ENCODE results near the gene SNRNP200.

SNRNP200 gene

DNA sequence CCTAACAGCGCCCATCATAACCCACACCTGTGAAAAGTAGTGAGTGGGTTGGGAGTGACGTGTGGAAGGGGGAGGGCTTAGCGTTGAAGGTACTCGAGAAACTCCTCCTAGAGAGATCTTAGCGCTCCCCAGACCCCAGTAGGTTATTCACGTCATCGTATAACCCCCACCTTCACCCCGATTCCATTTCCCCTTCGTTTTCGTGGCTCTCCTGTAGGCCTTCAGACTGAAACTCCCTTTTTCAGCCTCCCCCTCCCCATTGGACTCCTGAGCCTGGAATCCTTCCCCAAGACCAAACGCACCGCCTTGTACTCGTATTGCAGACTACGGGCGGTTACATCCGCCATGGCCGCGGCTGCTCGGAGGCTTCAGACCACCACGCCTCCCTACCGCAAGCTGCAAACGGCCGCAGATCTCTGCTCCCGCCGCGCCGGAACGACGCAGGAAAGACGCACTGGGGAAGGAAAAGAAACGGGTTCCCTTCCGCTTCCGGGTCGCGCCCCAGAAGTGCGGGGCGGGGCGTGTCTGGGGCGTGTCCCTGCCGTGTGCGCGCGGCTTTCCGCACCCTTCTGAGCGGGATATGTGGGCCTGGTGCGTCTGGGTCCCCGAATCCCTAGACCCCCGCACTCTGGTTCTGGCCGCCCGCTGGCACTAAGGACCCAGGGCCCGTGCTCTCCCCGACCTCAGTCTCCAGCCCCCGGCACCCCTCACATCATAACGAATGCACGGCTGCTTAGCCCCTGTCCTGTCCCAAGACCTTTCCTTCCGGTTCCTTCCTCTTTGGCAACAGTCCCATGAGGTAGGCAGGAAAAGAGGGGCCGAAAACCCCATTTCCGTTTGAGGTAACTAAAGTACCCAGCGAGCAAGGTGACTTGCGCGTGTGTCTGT, at the start of gene SNRNP200:
Gene SNRNP200, minus strand, starts transcription at position 456 of the 888 bp plus-strand sequence. Its CDS starts 109 bp downstream, at position 347.
- peak; percentile 96 for DNase-seq

DNA sequence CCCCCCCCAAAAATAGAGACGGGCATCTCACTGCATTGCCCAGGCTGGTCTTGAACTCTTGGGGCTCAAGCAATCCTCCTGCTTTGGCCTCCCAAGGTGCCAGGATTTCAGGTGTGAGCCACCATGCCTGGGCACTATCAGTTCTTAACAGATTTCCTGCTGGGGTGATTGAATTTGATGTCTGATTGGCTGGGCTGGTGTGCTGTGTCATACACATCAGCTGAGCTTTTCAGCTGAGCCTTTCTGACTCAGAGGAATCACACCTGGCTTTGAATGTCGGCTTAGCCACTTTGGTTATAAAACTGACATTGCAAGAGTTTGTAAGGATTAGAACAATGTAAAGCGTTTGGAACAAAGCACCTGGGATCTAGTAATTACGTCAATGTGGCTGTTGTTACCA, 49.1 kb upstream of the SNRNP200 start:
- DNase-seq, result no peak

DNA sequence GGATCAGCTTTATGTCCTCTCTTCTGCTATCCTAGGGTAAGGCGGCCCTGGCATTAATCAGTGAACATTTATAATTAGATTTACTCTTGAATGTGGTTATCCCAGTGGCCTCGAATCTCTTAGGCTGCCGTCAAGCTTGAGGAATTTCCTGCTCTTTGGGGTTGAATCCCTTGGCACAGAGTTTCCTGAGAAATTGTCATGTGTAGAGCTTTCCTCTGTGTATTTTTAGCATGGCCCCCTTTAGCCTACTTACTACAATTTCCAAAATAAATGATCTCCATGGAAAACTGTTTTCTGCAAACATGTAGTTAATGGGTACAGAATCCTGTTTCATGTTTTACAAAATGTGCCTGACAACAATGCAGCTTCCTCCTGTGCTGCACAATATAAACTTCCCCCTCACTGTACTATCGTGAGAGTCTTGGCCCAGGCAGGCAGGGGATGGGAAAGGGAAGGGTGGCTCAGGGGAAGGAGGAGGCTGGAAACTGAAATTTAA, 48.3 kb upstream of the SNRNP200 start:
- no peak for DNase-seq

DNA sequence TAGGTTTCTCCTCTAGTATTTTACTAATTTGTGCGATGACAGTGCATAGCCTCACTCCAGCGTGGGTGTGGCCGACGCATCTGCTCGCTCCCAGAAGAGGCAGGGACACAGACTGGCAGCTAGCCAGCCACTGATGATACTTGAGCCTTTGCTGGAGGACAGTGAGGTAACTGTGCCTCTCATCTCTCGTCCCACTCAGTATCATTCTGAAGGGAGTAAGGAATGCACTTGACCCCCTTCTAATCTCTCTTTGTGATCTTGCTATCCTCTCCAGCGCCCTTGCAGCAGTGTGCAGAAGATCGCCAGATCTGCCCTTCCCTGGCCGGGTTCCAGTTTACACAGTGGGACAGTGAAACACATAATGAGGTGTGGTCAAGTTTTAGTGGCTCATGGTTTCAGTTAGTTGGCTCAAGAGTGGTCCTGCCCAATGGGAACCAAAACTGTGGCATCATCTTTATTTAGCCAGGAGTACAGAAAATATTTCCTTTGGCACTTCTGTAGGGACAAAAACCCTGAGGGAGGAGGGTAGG, 47.8 kb upstream of the SNRNP200 start:
- DNase-seq, result no peak

DNA sequence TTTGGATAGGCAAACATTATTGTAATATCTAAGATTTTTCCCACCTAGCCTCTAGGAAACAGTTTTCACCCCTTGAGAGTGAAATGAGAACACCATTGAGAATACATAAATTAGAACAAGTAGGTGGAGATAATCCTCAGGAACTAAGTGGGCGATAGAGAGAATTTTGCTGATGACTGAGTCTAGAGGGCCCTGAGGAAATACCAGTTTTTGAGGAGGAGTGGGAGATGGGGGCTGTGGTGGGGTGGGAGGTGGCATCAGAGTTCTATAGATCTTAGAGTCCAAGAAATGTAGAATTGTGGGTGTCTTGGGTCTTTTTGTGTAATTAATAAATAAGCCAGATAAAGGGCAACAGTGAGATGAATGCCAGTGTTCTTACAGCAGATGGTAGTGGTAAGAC, 42.0 kb upstream of the SNRNP200 start:
- no peak for DNase-seq

DNA sequence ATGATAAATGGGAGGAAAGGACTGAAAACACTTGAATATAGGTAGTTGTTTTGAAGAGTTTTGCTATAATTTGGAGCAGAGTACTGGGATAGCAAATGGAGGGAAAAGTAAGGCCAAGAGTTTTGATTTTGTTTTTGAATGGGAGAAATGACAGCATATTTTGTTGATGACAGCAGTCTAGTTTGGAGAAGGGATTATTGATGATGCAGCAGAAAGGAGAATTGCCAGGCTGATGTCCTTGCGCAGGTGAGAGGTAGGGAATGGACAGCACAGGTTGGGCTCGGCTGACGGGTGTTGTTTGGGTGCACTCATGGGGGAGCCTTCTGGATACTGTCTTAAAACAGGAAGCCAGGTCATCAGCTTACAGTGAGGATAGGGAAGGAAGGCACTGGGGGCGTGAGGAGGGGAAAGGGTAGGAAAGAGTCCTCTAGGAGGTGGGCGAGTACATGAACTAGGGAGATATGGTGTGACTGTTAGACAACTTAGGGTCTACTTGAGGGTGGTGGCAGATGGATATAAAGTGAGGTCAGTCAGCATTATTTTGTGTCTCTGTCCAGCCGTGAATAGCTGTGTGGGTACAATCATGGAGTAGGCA, 40.6 kb upstream of the SNRNP200 start:
- DNase-seq, result no peak

DNA sequence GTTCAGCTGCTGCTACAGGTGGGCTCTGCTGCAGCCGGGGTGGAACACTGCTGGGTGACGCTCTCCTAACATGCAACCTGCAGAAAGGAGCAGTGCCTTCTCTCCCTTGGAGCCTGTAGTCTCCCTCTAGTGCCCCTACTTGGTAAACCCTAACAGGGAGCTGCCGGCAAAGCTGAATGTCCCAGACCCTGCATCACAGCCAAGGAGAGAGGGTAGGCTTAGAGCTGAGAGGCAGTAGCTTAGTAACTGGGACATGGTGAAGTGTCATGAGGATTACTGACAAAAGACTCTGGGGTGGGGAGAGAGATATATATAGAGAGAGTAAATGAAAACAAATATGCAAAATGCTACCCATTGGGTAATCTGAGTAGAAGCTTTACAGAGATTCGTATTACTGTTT, 40.1 kb upstream of the SNRNP200 start:
- DNase-seq, result peak; percentile 30

DNA sequence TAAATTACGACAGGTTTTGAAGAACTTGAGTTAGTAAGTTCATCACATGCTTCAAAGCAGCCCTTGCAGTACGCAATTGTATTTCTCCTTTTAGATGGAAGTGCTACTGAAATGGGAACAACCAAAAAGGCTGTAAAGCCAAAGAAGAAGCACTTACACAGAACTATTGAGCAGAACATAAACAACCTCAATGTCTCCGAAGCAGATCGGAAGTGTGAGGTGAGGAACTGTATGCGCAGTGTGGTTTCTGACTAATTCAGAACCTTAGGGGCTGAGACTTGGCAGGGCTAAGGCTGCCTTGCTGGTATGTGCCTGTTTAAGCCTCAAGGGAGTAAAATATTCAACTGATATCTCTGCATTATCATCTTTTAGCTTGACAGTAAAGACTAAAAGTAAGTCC, 38.7 kb upstream of the SNRNP200 start:
- DNase-seq, result peak; percentile 90

DNA sequence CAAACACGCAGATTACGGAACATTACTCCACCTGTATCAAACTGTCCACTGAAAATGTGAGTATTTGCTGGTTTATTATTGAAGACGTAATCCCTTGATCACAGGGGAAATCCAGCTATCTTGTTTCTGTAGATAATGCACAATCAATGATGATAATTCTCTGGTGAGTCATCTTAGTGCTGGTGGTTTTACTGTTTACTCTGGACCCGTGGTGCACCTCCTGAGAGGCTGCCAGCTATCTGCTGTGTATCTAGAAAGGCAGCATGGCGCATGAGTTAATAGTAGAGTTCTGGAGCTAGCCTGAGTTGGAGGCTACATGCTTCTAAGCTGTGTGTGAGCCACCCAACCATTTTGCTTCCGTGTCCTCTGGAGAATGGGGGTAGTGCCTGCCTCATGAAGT, 36.7 kb upstream of the SNRNP200 start:
- DNase-seq, result peak; percentile 87

DNA sequence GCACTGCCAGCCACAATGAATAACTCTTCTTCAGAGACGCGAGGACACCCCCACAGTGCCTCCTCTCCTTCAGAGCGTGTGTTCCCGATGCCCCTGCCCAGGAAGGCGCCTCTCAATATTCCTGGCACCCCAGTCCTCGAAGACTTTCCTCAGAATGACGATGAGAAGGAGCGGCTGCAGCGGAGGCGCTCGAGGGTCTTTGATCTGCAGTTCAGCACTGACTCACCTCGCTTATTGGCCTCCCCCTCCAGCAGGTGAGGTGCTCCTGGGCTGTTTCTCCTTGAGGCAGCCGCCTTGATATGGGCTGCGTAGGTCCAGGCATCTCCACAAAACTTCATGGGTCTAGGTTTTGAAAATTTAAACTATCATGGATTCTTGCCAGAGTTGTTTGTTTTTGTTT, 36.3 kb upstream of the SNRNP200 start:
- DNase-seq, result no peak

DNA sequence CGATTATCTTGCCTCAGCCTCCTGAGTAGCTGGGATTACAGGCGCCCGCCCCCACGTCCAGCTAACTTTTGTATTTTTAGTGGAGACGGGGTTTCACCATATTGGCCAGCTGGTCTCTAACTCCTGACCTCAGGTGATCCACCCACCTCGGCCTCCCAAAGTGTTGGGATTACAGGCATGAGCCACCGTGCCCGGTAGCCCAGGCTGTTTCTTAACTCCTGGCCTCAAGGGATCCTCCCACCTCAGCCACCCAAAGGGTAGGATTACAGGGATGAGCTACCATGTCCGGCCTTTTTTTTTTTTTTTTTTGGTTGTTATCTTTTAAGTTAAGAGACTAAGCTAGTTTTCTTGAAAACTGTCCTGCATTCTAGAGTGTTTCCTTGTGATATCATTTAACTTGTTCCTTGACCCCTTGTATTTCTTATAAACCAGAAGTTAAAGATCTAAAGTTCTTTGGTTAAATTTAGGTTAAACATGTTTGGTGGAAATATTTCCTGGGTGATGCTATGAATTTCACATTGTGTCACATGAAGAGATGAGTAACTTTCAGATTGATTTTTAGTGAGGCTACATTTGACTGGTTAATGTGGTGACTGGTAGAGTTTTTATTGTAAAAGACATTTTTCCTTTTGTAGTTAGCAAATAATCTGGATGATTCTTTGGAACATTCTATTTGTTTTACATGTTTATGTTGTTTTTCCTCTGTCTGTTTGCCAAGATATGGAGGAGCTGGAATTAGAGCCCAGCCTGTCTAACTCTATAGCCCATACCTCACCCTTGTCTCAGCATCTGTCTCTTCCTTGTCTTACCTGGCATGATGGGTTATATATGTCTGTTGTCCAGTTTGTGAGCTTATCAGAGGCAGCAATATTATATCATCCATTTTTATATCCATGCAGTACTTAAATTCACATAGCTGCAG, 35.4 kb upstream of the SNRNP200 start:
- peak; percentile 73 for DNase-seq

DNA sequence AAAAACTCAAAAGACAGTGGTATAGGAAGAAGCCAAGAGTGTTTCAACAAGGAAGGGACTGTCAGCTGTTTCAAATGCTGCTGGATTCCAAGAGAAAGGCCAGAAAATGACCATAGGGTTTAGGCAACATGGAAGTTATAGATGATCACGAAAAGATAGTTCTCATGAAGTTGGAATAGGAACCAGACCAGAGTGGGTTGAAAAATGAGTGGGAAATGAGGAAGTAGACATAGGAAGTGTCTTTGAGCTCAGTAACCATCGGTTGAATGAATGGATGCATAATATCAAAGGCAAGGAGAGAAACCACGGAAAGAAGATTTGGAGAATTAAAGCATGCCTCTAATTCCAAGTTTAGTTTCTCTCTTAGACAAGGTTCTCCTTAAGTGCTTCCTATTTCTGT, 31.5 kb upstream of the SNRNP200 start:
- DNase-seq, result no peak

DNA sequence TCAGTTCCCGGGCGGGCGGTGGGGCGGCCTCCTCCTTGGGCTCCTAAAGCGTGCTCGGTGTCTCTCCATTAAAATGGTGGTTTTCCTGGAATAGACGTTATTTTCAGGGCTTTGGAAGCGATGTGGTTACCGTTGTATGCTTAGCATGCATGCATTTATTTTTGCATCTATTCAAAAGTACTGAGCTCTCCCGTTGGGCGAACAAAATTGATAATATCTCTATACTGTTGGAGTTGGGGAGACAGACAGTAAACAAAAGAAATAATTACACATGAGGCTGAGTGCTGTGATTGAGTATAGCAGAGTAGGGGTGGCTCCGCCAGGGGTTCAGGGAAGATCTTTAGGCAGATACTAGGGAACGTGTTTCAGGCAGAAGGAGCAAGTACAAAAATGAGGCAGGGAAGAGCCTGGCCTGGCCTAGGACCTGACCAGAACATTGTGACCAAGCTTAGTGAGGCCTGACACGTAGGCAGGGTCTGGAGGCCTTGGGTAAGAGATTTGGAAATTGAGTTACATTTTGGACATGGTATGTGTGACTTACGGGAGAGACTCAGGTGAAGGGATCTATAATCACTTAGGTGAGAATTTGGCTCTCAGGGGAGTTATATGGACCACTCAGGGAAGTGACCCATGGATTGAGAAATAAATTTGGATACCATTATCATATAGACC, 30.9 kb upstream of the SNRNP200 start:
- DNase-seq, result no peak

DNA sequence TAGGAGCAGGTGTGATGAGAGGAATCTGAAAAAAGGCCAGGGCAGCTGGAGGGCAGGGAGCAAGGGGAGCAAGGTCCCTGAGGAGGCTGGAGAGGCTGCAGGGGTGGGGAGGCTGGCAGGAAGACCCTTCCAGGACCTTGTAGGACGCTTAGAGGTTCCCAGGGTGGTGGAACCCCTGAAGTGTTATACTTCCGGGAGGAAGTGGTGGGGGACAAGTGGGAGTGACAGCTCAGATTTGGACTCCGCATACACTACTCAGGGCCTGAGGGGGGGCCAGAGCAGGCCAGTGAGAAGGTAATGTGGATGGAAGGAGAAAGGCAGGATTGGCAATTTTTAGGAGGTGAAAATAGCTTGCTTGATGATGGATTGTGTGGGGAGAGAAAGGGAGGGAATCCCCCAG, 28.4 kb upstream of the SNRNP200 start:
- DNase-seq, result no peak

DNA sequence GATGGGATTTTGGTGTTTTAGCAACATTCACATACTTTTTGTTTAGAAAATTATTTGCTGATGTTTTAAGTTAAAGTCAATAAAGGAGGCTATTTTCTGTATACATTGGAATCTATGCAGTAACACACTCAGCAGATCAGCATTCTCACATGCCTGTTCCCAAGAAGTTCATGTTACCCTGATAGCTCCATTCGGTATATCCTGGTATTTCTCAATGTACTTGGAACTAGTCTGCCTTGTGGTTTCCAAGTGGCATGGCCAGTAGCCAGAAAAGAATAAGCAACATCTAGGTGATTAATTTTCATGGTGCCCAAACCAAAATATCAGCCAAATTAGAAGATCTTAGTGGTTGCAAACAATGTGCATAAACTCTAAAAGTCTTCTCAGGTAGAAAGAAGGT, 25.1 kb upstream of the SNRNP200 start:
- DNase-seq, result no peak

DNA sequence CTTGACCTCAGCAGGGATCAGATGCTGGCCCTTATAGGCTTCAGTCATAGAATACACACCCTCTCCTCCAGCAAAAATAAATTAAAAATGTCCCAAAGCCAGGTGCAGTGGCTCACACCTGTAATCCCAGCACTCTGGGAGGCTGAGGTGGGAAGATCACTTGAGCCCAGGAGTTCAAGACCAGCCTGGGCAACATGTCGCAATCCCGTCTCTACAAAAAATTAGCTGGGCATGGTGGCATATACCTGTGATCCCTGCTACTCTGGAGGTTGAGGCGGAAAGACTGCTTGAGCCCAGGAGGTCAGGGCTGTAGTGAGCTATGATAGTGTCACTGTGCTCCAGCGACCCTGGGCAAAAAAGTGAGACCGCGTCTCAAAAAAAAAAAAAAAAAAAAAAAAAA, 24.5 kb upstream of the SNRNP200 start:
- DNase-seq, result no peak

DNA sequence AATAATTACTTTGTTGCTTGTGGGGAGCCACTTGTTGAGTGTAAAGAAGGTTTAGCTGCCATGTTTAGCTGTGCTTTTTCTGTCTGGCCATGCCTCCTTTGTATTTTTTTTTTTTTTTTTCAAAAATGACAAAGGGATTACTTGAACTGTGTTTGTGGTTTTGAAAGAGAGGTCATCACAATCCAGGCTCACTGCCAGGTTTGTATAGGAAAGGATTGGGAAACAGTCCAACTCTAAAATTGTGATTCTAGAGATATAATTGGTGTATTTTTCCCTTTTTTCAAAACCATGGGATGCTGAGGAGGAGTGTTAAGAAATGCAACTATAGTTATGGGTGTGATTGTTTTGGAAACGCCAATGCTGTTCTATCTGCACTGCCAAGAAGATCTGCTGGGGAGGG, 24.1 kb upstream of the SNRNP200 start:
- DNase-seq, result no peak

DNA sequence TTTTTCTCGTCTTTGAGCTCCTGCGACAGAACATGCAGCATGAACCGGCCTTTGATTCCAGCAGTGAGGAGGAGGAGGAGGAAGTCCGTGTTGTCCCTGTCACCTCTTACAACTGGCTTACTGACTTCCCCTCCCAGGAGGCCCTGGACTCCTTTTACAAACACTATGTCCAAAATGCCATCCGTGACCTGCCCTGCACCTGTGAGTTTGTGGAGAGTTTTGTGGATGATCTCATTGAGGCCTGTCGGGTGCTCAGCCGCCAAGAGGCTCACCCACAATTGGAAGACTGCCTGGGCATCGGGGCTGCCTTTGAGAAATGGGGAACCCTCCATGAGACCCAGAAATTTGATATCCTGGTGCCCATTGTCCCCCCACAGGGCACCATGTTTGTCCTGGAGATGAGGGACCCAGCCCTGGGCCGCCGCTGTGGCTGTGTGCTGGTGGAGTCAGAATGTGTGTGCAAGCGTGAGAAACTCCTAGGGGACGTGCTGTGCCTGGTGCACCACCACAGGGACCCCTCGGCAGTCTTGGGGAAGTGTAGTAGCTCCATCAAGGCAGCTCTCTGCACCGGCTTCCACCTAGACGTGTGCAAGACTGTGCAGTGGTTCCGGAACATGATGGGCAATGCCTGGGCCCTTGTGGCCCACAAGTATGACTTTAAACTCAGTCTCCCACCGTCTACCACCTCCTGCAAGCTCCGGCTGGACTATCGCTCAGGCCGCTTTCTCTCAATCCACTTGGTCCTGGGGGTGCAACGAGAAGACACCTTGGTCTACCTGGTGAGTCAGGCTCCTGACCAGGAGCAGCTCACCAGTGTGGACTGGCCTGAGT, 21.9 kb upstream of the SNRNP200 start:
- no peak for DNase-seq

DNA sequence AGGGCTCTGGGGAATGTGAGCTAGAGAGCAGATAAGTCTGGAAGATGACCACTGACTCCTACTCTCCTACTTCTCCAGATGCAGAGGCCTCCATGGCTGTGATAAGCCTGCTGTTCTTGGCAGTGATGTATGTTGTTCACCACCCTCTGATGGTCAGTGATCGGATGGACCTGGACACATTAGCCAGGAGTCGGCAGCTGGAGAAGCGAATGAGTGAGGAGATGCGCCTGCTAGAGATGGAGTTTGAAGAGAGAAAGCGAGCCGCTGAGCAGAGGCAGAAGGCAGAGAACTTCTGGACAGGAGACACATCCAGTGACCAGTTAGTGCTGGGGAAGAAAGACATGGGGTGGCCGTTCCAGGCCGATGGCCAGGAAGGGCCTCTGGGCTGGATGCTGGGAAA, 21.2 kb upstream of the SNRNP200 start:
- DNase-seq, result no peak

DNA sequence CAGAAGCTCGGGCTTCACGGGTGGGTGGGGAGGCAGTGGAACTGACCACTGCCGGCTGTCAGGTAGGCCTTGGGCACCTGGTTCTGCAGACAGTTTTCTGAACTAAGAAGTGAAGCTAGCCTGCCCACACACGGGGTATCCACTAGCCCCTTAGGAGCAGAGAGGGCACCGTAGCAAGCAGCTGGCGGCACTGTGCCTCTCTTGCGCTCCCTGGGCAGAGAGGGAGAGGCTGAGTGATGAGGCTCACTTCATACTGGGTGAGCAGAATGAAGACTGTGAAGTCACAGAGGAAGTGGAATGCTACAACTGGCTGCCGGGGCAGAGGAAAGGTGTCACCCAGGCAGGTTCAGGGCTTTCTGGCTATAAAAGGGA, 20.5 kb upstream of the SNRNP200 start:
- DNase-seq, result peak; percentile 74
